H1 (cell line): ENCODE measurements around the gene XPNPEP1. TPM values are rescaled to one million over a fixed set of nuclear protein-coding genes. Genes with fewer than 3 reads are reported as not detected.

Source experiments
- CTCF ChIA-PET: fragments of 300-600 bp; sonication (Branson Sonifier 250); formaldehyde crosslinking; loops from one replicate; lab custom pipeline; 2021; ENCODE audit not compliant: partially characterized antibody; lab: Charles Lee
- POLR2A ChIA-PET: fragments of 300-600 bp; sonication (Branson Sonifier 250); formaldehyde crosslinking; loops from one replicate; lab custom pipeline; 2021; ENCODE audit warnings: inconsistent platforms; ENCODE audit not compliant: partially characterized antibody; lab: Charles Lee
- DNase-seq, 2 experiments: peaks; one replicate each; pipeline versions ENCODE4 v3.0.0 to v3.0.0-alpha.2; 2010 to 2022; ENCODE audit warnings: low spot score in 2 of 2, low read depth in 1 of 2, mixed read lengths in 1 of 2
- FAIRE-seq: peaks from 2 replicates; lab custom pipeline; 2011; peaks lifted over from hg19 to GRCh38; lab: Jason Lieb, UNC
- H2AFZ ChIP-seq: 2 replicates; pipeline ENCODE4 v1.8.1; 2012; ENCODE audit warnings: low read length, inconsistent platforms
- H2AK5ac ChIP-seq: 2 replicates; pipeline ENCODE4 v1.6.1; 2013; ENCODE audit warnings: low read depth, low read length
- H2BK120ac ChIP-seq: replicated peaks from 2 replicates; pipeline ENCODE3; 2013; ENCODE audit warnings: low read depth, low read length, inconsistent platforms
- H2BK12ac ChIP-seq: 2 replicates; pipeline ENCODE4 v1.6.1; 2013; ENCODE audit warnings: low read depth, low read length
- H2BK15ac ChIP-seq: 2 replicates; pipeline ENCODE4 v1.6.1; 2013; ENCODE audit warnings: low read length
- H2BK20ac ChIP-seq: 2 replicates; pipeline ENCODE4 v1.6.1; 2013; ENCODE audit warnings: low read length
- H2BK5ac ChIP-seq: 2 replicates; pipeline ENCODE4 v1.6.1; 2013; ENCODE audit warnings: low read depth, low read length
- H3K14ac ChIP-seq: 2 replicates; pipeline ENCODE4 v1.6.1; 2013; ENCODE audit warnings: inconsistent platforms; ENCODE audit not compliant: insufficient read length
- H3K18ac ChIP-seq: 2 replicates; pipeline ENCODE4 v1.6.1; 2013; ENCODE audit warnings: low read length; ENCODE audit errors: extremely low read depth
- H3K23ac ChIP-seq: 2 replicates; pipeline ENCODE4 v1.6.1; 2013; ENCODE audit warnings: inconsistent platforms; ENCODE audit not compliant: insufficient read length
- H3K23me2 ChIP-seq: 2 replicates; pipeline ENCODE4 v1.6.1; 2013; ENCODE audit warnings: low read depth, low read length
- H3K27ac ChIP-seq: 2 replicates; pipeline ENCODE4 v1.6.1; 2011; ENCODE audit warnings: low read depth, low read length, inconsistent platforms
- H3K27me3 ChIP-seq, 4 experiments: replicated peaks in 1 of 4; 1 replicate in 1 of 4; 2 replicates in 3 of 4; pipeline versions ENCODE4 v1.6.1 to v1.8.1; 2011 to 2013; ENCODE audit warnings: low read length in 3 of 4, mild to moderate bottlenecking in 3 of 4, inconsistent platforms in 2 of 4, mixed read lengths in 2 of 4, moderate library complexity in 1 of 4; ENCODE audit not compliant: control insufficient read depth in 3 of 4, insufficient read depth in 3 of 4; ENCODE audit errors: extremely low read depth in 1 of 4
- H3K36me3 ChIP-seq, 4 experiments: 2 replicates each; pipeline versions ENCODE4 v1.6.1 to v1.8.1; 2011 to 2013; ENCODE audit warnings: mild to moderate bottlenecking in 4 of 4, low read length in 3 of 4, moderate library complexity in 2 of 4, control low read depth in 1 of 4, inconsistent platforms in 1 of 4; ENCODE audit not compliant: insufficient read depth in 4 of 4, control insufficient read depth in 2 of 4
- H3K4ac ChIP-seq: replicated peaks from 2 replicates; pipeline ENCODE3; 2013; ENCODE audit warnings: low read length, low read depth, mixed read lengths, inconsistent platforms; ENCODE audit not compliant: insufficient read length
- H3K4me1 ChIP-seq, 4 experiments: replicated peaks in 1 of 4; 1 replicate in 1 of 4; 2 replicates in 3 of 4; pipeline versions ENCODE4 v1.6.1 to v1.8.1; 2011 to 2013; ENCODE audit warnings: low read length in 3 of 4, inconsistent platforms in 2 of 4, mixed read lengths in 1 of 4; ENCODE audit not compliant: insufficient read depth in 4 of 4, control insufficient read depth in 3 of 4
- H3K4me2 ChIP-seq, 2 experiments: 2 replicates each; pipeline versions ENCODE4 v1.6.1 to v1.8.1; 2011 to 2013; ENCODE audit warnings: low read depth in 2 of 2, low read length in 2 of 2, control low read depth in 1 of 2, inconsistent platforms in 1 of 2, mild to moderate bottlenecking in 1 of 2; ENCODE audit not compliant: insufficient read depth in 1 of 2
- H3K4me3 ChIP-seq, 4 experiments: fragments of 200-600, 300-600 bp in 1 of 4; sonication (generic), shearing (Covaris generic), sonication (Bioruptor Twin) in 1 of 4; 2 replicates each; pipeline versions ENCODE4 v1.5.1 to v1.8.1; 2011 to 2016; ENCODE audit warnings: low read length in 4 of 4, low read depth in 3 of 4, control low read depth in 2 of 4, inconsistent platforms in 2 of 4, mild to moderate bottlenecking in 2 of 4, mixed read lengths in 1 of 4, moderate library complexity in 1 of 4; ENCODE audit not compliant: insufficient read depth in 2 of 4; ENCODE audit errors: extremely low read depth in 1 of 4
- H3K56ac ChIP-seq: replicated peaks from 2 replicates; pipeline ENCODE3; 2013; ENCODE audit warnings: low read depth, mild to moderate bottlenecking, mixed read lengths, low read length, inconsistent platforms; ENCODE audit not compliant: insufficient read length
- H3K79me1 ChIP-seq: 2 replicates; pipeline ENCODE4 v1.6.1; 2013; ENCODE audit warnings: low read depth, low read length, control low read depth
- H3K79me2 ChIP-seq, 2 experiments: 2 replicates each; pipeline versions ENCODE4 v1.6.1 to v1.8.1; 2012 to 2013; ENCODE audit warnings: low read length in 2 of 2, mild to moderate bottlenecking in 2 of 2, inconsistent platforms in 1 of 2; ENCODE audit not compliant: insufficient read depth in 2 of 2, control insufficient read depth in 1 of 2
- H3K9ac ChIP-seq, 4 experiments: replicated peaks in 1 of 4; 1 replicate in 1 of 4; 2 replicates in 3 of 4; pipeline versions ENCODE4 v1.6.1 to v1.8.1; 2011 to 2013; ENCODE audit warnings: low read depth in 3 of 4, low read length in 3 of 4, control low read depth in 2 of 4, mild to moderate bottlenecking in 2 of 4, moderate library complexity in 2 of 4, inconsistent platforms in 1 of 4; ENCODE audit errors: extremely low read depth in 1 of 4
- H3K9me3 ChIP-seq, 2 experiments: 2 replicates each; pipeline versions ENCODE4 v1.6.1 to v1.8.1; 2012 to 2013; ENCODE audit warnings: mild to moderate bottlenecking in 2 of 2, moderate library complexity in 2 of 2, control low read depth in 1 of 2, inconsistent platforms in 1 of 2, low read depth in 1 of 2, low read length in 1 of 2, mixed read lengths in 1 of 2; ENCODE audit not compliant: insufficient read depth in 2 of 2
- H4K20me1 ChIP-seq, 2 experiments: replicated peaks in 1 of 2; 2 replicates each; pipeline versions ENCODE3 to v1.8.1; 2011 to 2013; ENCODE audit warnings: inconsistent platforms in 2 of 2, low read length in 2 of 2, mild to moderate bottlenecking in 1 of 2; ENCODE audit not compliant: insufficient read depth in 2 of 2, control insufficient read depth in 1 of 2
- H4K5ac ChIP-seq: 2 replicates; pipeline ENCODE4 v1.6.1; 2013; ENCODE audit warnings: low read length, low read depth, mixed read lengths, inconsistent platforms; ENCODE audit not compliant: insufficient read length
- H4K8ac ChIP-seq: 2 replicates; pipeline ENCODE4 v1.8.0; 2013; ENCODE audit warnings: mild to moderate bottlenecking, moderate library complexity, low read length, inconsistent platforms; ENCODE audit not compliant: insufficient read depth; ENCODE audit errors: extremely low read depth
- H4K91ac ChIP-seq: replicated peaks from 2 replicates; pipeline ENCODE3; 2013; ENCODE audit warnings: low read length, mixed read lengths, inconsistent platforms; ENCODE audit not compliant: insufficient read length
- CHD2 ChIP-seq: IDR thresholded peaks from 2 replicates; pipeline ENCODE4 v1.6.1; 2012; ENCODE audit warnings: low read length, improper control_type of control experiment
- HDAC2 ChIP-seq, 2 experiments: fragments of 300-600 bp in 1 of 2; sonication (generic) in 1 of 2; IDR thresholded peaks; 2 replicates each; pipeline ENCODE4 v1.6.1; 2011 to 2012; ENCODE audit warnings: low read depth in 2 of 2, low read length in 2 of 2, mild to moderate bottlenecking in 2 of 2, moderate library complexity in 2 of 2, borderline replicate concordance in 1 of 2, inconsistent platforms in 1 of 2
- MAFK ChIP-seq: IDR thresholded peaks from 2 replicates; pipeline ENCODE4 v1.6.1; 2012; ENCODE audit warnings: low read depth, mild to moderate bottlenecking, improper control_type of control experiment, low read length
- RAD21 ChIP-seq, 2 experiments: IDR thresholded peaks in 1 of 2; conservative IDR thresholded peaks in 1 of 2; 2 replicates each; pipeline ENCODE4 v1.6.1; 2011; ENCODE audit warnings: low read depth in 2 of 2, low read length in 2 of 2, improper control_type of control experiment in 1 of 2, inconsistent platforms in 1 of 2, mild to moderate bottlenecking in 1 of 2, moderate library complexity in 1 of 2
- WGBS, 2 experiments: shearing (Covaris generic) in 1 of 2; methylation state at CpG; one replicate each; pipeline versions ENCODE4 v1.1.6 to v1.1.7; 2013 to 2015; ENCODE audit warnings: low lambda C conversion rate in 2 of 2, mixed read lengths in 2 of 2, inconsistent platforms in 1 of 2, low coverage in 1 of 2, missing lambda C conversion rate in 1 of 2; ENCODE audit not compliant: insufficient replicate concordance in 2 of 2, insufficient coverage in 1 of 2, insufficient read length in 1 of 2; ENCODE audit errors: extremely low coverage in 1 of 2, missing lambda C conversion rate in 1 of 2; 5-methylcytosine and 5-hydroxymethylcytosine counted together
- polyA plus RNA-seq, 7 experiments: library from polyadenylated mRNA; depleted of rRNA in 3 of 7; stranded (reverse) in 5 of 7; unstranded in 2 of 7; fragments of >200 nt in 5 of 7; fragments of 200-250 nt in 2 of 7; gene quantifications; 1 replicate in 5 of 7; 2 replicates in 1 of 7; 4 replicates in 1 of 7; pipeline versions ENCODE4 v1.2.1 to v1.2.3, GENCODE V29; 2011 to 2013; ENCODE audit warnings: missing spikeins in 2 of 7, mixed read lengths in 2 of 7
- total RNA-seq: library from RNA; stranded (reverse); fragmentation: NEBNext Ultra II Directional; extraction: Animal tissue kit (Norgen Biotek cat#: 25700); gene quantifications from 2 replicates; pipeline ENCODE4 v1.2.1, GENCODE V29; 2021
- TF ChIP-seq, protein P1 (sequence below): IDR thresholded peaks from 2 replicates; pipeline ENCODE4 v1.6.1; 2012; ENCODE audit warnings: low read length, inconsistent platforms

Gene XPNPEP1
- total and polyA plus RNA-seq, 2 of the 8 experiments (the other 6 are each of a cell fraction or from before 2014, with no cell fraction given), result 61.1 to 201 TPM

DNA sequence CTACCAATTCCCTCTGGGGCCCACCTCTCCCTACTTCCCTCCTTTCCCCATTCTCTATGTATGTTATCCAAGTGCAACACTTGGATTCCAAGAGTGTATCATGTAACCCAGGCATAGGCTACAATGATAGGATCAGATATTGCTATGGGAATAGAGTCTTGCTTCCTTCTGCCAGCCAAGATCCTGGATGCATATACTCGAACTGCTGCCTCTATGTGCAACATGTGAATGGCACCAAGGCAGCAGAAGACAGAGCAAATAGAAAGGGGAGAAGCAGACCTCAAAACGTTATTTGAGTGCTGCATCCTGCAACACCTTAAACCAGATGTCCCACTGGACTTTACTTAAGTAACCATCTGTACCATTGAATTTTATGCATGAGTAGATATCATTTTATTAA is 3.5 kb upstream of the XPNPEP1 start:
- Histone ChIP-seq H2BK15ac (no peak overlapping the region; the same call in 1 of the 2 replicates), H4K8ac (no peak overlapping the region), H3K27ac (no peak overlapping the region), H3K23me2 (peaks cover 8% of the 10 kb centered on the region), H2AFZ (no peak overlapping the region), H3K36me3 (no peaks in the 10 kb centered on the region; a peak in 1 of 8 replicates), H2AK5ac (no peak overlapping the region), H3K27me3 (peaks cover 0 to 11% (median 9%) of the 10 kb centered on the region in 4 experiments; a peak in 5 of 7 replicates), H3K23ac (no peak overlapping the region), H4K20me1 (no peaks in the 10 kb centered on the region), H3K14ac (no peak overlapping the region), H3K79me2 (no peaks in the 10 kb centered on the region), H3K18ac (no peak overlapping the region), H2BK12ac (peak overlapping the region; percentile 96; the same call in 1 of the 2 replicates), H2BK120ac (no peak overlapping the region), H4K5ac (no peak overlapping the region), H3K56ac (no peak overlapping the region), H3K9ac (no peak overlapping the region), H3K4me2 (no peak overlapping the region), H3K4me1 (peaks cover 6 to 20% (median 17%) of the 10 kb centered on the region in 4 experiments), H3K9me3 (no peaks in the 10 kb centered on the region), H2BK20ac (peak overlapping the region; percentile 93; the same call in 1 of the 2 replicates), H2BK5ac (0 out of 2 replicates have a peak overlapping the region, but pooled peaks have one; percentile 69), H3K79me1 (peaks cover 2% of the 10 kb centered on the region), H3K4ac (no peak overlapping the region), H4K91ac (no peak overlapping the region), H3K4me3 (no peak overlapping the region)
- DNase-seq (no peak), FAIRE-seq (no peak)
- ChIA-PET CTCF (no interaction called here), POLR2A (interaction anchor here (4.1 kb wide), 1 partner anchor 7 kb away, joined by 48 read pairs; no protein-coding TSS in a partner anchor)
- 68% methylated on average over 2 of the region's 2 CpGs; no CpG with 5 or more reads in 1 of the 2 experiments for WGBS, 2 experiments
- TF ChIP-seq RAD21 (IDR thresholded peaks at IDR 0.05 in 1 of 2, conservative IDR thresholded peaks at IDR 0.05 in 1 of 2; ENCODE audit: low read depth in 2 of 2, low read length in 2 of 2), result no peak
- TF ChIP-seq HDAC2 (IDR thresholded peaks at IDR 0.05; ENCODE audit: borderline replicate concordance in 1 of 2, low read depth in 2 of 2, low read length in 2 of 2), result no peak
- TF ChIP-seq CHD2, result no peak
- TF ChIP-seq MAFK, result no peak
- TF ChIP-seq, protein P1, sequence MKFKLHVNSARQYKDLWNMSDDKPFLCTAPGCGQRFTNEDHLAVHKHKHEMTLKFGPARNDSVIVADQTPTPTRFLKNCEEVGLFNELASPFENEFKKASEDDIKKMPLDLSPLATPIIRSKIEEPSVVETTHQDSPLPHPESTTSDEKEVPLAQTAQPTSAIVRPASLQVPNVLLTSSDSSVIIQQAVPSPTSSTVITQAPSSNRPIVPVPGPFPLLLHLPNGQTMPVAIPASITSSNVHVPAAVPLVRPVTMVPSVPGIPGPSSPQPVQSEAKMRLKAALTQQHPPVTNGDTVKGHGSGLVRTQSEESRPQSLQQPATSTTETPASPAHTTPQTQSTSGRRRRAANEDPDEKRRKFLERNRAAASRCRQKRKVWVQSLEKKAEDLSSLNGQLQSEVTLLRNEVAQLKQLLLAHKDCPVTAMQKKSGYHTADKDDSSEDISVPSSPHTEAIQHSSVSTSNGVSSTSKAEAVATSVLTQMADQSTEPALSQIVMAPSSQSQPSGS, result no peak
